ENCODE measurements around the gene STXBP5. TPM values are rescaled to one million over a fixed set of nuclear protein-coding genes. Genes with fewer than 3 reads are reported as not detected.

Gene STXBP5
- 10 to 100 TPM; 56.8 to 72.5 TPM for total RNA-seq

DNA sequence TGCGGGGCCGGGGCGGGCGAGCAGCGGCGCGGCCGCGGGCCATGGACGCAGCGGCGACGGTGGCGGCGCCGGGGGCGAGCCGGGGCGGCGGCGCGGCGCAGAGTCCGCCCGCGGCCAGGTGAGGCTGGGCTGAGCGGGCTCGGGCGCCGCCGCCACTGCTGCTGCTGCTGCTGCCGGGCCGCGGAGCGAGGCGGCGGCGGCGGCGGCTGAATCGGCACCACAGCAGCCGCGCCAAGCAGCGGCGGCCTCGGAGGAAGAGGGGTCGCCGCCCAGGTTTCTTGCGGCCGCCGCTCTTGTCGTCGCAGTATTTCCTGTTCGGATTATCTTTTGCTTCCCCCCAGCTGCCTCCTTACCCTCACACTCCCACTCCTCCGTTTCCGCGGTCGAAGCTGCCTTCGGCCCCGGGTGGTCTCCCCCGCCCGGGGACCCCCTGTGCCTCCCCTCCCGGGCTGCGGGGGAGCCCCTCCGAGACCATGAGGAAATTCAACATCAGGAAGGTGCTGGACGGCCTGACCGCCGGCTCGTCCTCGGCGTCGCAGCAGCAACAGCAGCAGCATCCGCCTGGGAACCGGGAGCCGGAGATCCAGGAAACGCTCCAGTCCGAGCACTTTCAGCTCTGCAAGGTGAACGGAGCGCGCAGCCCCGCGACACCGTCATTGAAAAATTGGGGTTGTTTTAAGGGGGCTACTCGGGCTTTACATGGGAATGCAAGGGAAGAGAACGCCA lies at the start of gene STXBP5:
Gene STXBP5 (plus strand): TSS at position 358 of the 726 bp plus-strand sequence. CDS start 116 bp downstream, at position 474.
- Mint-ChIP-seq H3K9me3 (no peaks in the 10 kb centered on the region), H3K4me3 (peak within 1 kb of the TSS; percentile 99), H3K4me1 (ENCODE audit: low read depth in 2 of 2) (peaks cover 33 to 45% of the 10 kb centered on the region in 2 donors), H3K36me3 (peaks cover 6% of the 10 kb centered on the region), H3K27ac (peak within 1 kb of the TSS; percentile 95), H3K27me3 (no peaks in the 10 kb centered on the region)
- DNase-seq (ENCODE audit: low spot score) (peak; percentile 79), ATAC-seq (peak; percentile 47 to 52)

- no peaks in the 10 kb centered on the region for H3K9me3 Mint-ChIP-seq
- DNase-seq (ENCODE audit: low spot score) (no peak), ATAC-seq (no peak)
- no peaks in the 10 kb centered on the region for H3K4me1 Mint-ChIP-seq (ENCODE audit: low read depth in 2 of 2)
- peaks cover 6% of the 10 kb centered on the region for H3K36me3 Mint-ChIP-seq
- H3K27me3 Mint-ChIP-seq: peaks cover 28 to 62% of the 10 kb centered on the region in 2 donors
- no peak overlapping the region for H3K27ac Mint-ChIP-seq
- H3K4me3 Mint-ChIP-seq: no peak overlapping the region
These were observed 49.8 kb upstream of the STXBP5 start for GRCh38 chr6:147154454-147154853.

- no peaks in the 10 kb centered on the region for H3K4me1 Mint-ChIP-seq (ENCODE audit: low read depth in 2 of 2)
- H3K27ac Mint-ChIP-seq: no peak overlapping the region
- ATAC-seq: no peak
These were observed 48.0 kb upstream of the STXBP5 start for GRCh38 chr6:147156218-147156617.

GRCh38 chr6:147156799-147157382 lies 47.3 kb upstream of the STXBP5 start:
- no peak overlapping the region for H3K4me3 Mint-ChIP-seq
- ATAC-seq: no peak
- no peak for DNase-seq (ENCODE audit: low spot score)
- H3K36me3 Mint-ChIP-seq: no peaks in the 10 kb centered on the region
- H3K4me1 Mint-ChIP-seq (ENCODE audit: low read depth in 2 of 2): no peaks in the 10 kb centered on the region
- peaks cover 32 to 65% of the 10 kb centered on the region in 2 donors for H3K27me3 Mint-ChIP-seq
- H3K9me3 Mint-ChIP-seq: no peaks in the 10 kb centered on the region
- no peak overlapping the region for H3K27ac Mint-ChIP-seq

More at GRCh38 chr6:147156218-147156617, 48.0 kb upstream of the STXBP5 start:
- Mint-ChIP-seq H3K36me3 (peaks cover 2% of the 10 kb centered on the region), H3K27me3 (peaks cover 31 to 61% of the 10 kb centered on the region in 2 donors), H3K9me3 (no peaks in the 10 kb centered on the region), H3K4me3 (no peak overlapping the region)
- no peak for DNase-seq (ENCODE audit: low spot score)

DNA sequence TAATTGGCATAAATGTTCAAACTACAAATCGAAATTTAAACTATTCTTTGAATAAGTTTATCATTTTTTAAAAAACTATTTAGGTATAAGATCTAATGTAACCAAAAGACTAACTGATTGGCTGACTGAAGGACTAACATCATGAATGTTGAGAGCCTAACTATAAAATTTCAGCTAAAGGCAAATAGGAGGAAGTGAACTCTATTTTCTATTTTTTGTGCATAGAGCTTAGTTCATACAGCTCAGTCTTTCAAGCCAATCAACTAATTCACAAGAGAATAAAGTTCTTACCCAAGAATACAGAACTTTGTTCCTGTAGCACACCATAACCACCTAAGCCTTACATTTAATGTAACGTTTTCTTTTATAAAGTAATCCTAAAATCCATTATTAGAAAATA lies 46.3 kb upstream of the STXBP5 start:
- no peaks in the 10 kb centered on the region for H3K4me1 Mint-ChIP-seq (ENCODE audit: low read depth in 2 of 2)
- no peaks in the 10 kb centered on the region for H3K36me3 Mint-ChIP-seq
- no peak overlapping the region for H3K27ac Mint-ChIP-seq
- ATAC-seq: no peak
- no peaks in the 10 kb centered on the region for H3K9me3 Mint-ChIP-seq
- H3K4me3 Mint-ChIP-seq: no peak overlapping the region
- DNase-seq (ENCODE audit: low spot score): no peak
- H3K27me3 Mint-ChIP-seq: peaks cover 25 to 57% of the 10 kb centered on the region in 2 donors

GRCh38 chr6:147158881-147159280 lies 45.3 kb upstream of the STXBP5 start:
- H3K9me3 Mint-ChIP-seq: peaks cover 3% of the 10 kb centered on the region
- no peaks in the 10 kb centered on the region for H3K36me3 Mint-ChIP-seq
- H3K27me3 Mint-ChIP-seq: peaks cover 20 to 48% of the 10 kb centered on the region in 2 donors
- H3K4me3 Mint-ChIP-seq: no peak overlapping the region
- H3K4me1 Mint-ChIP-seq (ENCODE audit: low read depth in 2 of 2): no peaks in the 10 kb centered on the region
- no peak for DNase-seq (ENCODE audit: low spot score)
- ATAC-seq: no peak
- H3K27ac Mint-ChIP-seq: no peak overlapping the region

DNA sequence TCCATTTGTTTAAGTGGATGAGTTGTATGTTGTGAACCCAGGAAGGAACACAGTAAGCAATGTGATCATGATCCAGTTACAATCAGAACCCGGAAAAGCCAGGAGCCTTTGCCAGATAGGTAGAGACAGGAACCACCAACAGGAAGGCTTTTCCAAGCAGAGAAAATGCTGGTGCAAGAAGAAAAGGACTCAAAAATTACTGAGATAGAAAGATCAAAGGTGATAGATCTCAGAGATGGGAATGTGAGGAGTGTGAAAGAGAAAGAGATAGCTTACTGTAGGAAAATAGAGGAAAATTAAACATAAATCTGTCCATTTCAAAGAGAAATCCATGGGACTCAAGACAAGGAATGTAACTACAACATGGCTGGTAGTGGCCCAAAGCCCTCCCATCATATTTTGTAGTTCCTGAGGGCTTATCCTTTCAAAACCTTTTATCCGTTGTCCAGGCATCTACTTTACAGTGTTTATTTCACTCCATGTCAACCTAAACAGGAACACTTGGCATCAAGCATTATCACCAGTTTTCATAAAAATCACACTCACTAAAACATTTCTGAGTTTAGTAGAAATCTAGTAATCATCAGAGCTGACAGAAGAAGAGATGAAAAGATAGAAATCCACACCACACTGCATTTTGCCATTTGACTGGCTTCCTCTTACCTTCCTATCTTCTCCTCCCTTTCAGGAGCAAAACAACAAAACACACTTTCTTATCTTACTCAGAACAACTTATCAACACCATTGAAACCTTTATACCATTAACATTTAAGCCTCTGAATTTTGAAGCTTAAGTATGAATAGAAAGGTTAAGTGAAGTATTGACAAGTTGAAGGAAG lies 44.5 kb upstream of the STXBP5 start:
- DNase-seq (ENCODE audit: low spot score): no peak
- no peaks in the 10 kb centered on the region for H3K4me1 Mint-ChIP-seq (ENCODE audit: low read depth in 2 of 2)

DNA sequence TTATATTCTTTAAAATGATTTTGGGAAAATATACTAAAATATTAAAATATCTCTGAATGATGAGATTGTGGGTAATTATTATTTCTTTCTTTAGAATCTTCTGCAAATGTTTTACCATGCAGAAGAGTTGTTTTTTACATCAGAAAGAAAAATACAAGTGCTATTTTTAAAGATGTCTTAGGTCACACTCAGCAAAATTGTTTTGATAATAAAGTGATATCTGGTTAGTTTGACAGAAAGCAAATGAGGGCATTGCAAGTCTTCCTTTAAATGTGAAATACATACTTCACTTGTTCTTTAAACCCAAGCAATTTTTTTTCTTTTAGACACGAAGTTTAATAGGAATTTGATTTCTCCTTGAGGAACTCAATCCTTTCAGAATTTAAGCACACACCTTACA lies 43.6 kb upstream of the STXBP5 start:
- ATAC-seq (no peak), DNase-seq (ENCODE audit: low spot score) (no peak)
- H3K27me3 Mint-ChIP-seq: peaks cover 18 to 47% of the 10 kb centered on the region in 2 donors
- H3K36me3 Mint-ChIP-seq: no peaks in the 10 kb centered on the region
- no peak overlapping the region for H3K4me3 Mint-ChIP-seq
- H3K9me3 Mint-ChIP-seq: peaks cover 5% of the 10 kb centered on the region
- H3K27ac Mint-ChIP-seq: no peak overlapping the region
- no peaks in the 10 kb centered on the region for H3K4me1 Mint-ChIP-seq (ENCODE audit: low read depth in 2 of 2)

More for the DNA sequence above, 44.5 kb upstream of the STXBP5 start:
- ATAC-seq: no peak
- Mint-ChIP-seq H3K27ac (no peak overlapping the region), H3K9me3 (peaks cover 5% of the 10 kb centered on the region), H3K4me3 (no peak overlapping the region), H3K36me3 (no peaks in the 10 kb centered on the region), H3K27me3 (peaks cover 18 to 48% of the 10 kb centered on the region in 2 donors)

DNA sequence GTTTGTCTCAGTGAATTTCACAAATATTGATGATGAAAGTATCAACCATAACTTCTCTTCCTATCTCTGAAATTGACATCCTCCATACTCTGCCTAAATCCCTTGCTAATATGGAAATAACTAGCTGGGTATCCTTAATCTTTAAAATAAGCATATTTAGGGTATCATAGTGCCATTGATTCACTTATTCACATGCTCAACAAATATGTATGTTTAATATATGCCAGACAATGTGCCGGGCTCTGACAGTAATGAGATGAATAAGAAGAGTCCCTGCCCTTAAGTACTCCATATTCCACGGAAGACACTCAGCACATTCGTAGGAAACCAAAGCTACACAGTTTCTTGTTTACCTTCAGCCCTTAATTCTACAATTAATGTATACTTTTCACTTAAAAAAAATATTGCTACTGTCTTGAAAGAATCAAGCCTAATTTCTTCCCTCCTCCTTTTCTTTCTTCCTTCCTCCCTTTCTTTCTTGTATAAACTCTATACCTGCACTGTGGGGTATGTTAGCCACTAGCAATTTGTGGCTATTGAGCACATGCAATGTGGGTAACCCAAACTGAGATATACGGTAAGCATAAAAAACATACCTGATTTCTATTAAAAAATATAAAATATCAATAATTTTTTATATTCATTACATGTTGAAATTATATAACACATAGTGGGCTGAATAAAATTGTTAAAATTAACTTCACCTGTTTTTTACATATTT lies 42.8 kb upstream of the STXBP5 start:
- H3K27me3 Mint-ChIP-seq: peaks cover 14 to 38% of the 10 kb centered on the region in 2 donors
- H3K36me3 Mint-ChIP-seq: no peaks in the 10 kb centered on the region
- H3K4me1 Mint-ChIP-seq (ENCODE audit: low read depth in 2 of 2): no peaks in the 10 kb centered on the region
- ATAC-seq: no peak
- no peak for DNase-seq (ENCODE audit: low spot score)
- peaks cover 5% of the 10 kb centered on the region for H3K9me3 Mint-ChIP-seq
- H3K4me3 Mint-ChIP-seq: no peak overlapping the region
- H3K27ac Mint-ChIP-seq: no peak overlapping the region

DNA sequence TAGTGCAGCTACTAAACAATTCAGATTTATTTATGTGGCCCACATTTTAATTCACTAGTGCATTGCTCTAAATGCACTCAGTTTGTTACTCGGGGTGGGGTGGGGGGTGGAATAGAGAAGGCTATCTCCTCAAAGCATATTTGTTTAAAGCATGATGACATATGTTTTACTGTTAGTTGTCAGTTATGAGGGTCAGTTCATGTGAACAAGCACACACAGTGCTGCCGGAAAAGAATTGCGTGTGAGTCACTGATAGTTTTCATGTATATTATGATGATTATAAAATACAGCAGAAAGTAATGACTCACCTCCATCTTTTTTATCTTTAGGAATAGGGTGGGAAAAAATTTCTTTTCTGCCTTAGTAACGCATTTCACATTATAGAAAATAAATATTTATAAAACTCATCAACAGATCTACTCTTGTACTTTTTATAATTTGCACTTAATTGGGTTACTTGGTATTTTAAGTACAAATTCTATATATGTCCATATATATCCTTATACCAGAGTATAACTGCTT lies 42.2 kb upstream of the STXBP5 start:
- H3K4me3 Mint-ChIP-seq: no peak overlapping the region
- DNase-seq (ENCODE audit: low spot score) (no peak), ATAC-seq (no peak)
- H3K36me3 Mint-ChIP-seq: no peaks in the 10 kb centered on the region
- H3K9me3 Mint-ChIP-seq: peaks cover 5% of the 10 kb centered on the region
- H3K27me3 Mint-ChIP-seq: peaks cover 9 to 32% of the 10 kb centered on the region in 2 donors
- H3K27ac Mint-ChIP-seq: no peak overlapping the region
- H3K4me1 Mint-ChIP-seq (ENCODE audit: low read depth in 2 of 2): no peaks in the 10 kb centered on the region

GRCh38 chr6:147164761-147165160 lies 39.5 kb upstream of the STXBP5 start:
- no peak overlapping the region for H3K27ac Mint-ChIP-seq
- peaks cover 5 to 16% of the 10 kb centered on the region in 2 donors for H3K27me3 Mint-ChIP-seq
- H3K36me3 Mint-ChIP-seq: no peaks in the 10 kb centered on the region
- no peaks in the 10 kb centered on the region for H3K4me1 Mint-ChIP-seq (ENCODE audit: low read depth in 2 of 2)
- ATAC-seq: no peak
- H3K4me3 Mint-ChIP-seq: no peak overlapping the region
- DNase-seq (ENCODE audit: low spot score): no peak
- peaks cover 5% of the 10 kb centered on the region for H3K9me3 Mint-ChIP-seq

GRCh38 chr6:147166360-147166944 lies 37.8 kb upstream of the STXBP5 start:
- Mint-ChIP-seq H3K9me3 (peaks cover 5% of the 10 kb centered on the region), H3K4me3 (no peak overlapping the region), H3K27ac (no peak overlapping the region), H3K27me3 (peaks cover 0 to 5% of the 10 kb centered on the region in 2 donors), H3K4me1 (ENCODE audit: low read depth in 2 of 2) (no peaks in the 10 kb centered on the region), H3K36me3 (no peaks in the 10 kb centered on the region)
- no peak for ATAC-seq
- DNase-seq (ENCODE audit: low spot score): no peak

DNA sequence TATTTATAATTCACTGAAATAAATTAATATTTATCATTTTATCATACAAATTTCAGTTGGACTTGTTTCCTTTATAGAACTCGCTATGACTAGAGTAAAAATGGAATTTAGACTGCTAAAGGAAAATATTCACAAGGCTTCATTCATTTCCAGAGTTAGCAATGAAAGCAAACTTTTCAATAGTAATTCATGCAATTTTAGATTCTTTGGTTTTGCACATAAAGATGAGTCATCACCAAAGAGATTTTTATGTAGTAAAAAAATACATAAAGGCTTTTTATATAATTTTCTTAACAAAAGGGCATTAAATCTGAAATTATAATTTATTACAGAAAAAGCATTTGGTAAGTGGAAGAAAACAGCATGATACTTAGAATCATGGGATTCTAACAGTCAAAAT lies 37.2 kb upstream of the STXBP5 start:
- ATAC-seq: no peak
- Mint-ChIP-seq H3K4me3 (no peak overlapping the region), H3K36me3 (no peaks in the 10 kb centered on the region), H3K27ac (no peak overlapping the region), H3K4me1 (ENCODE audit: low read depth in 2 of 2) (no peaks in the 10 kb centered on the region), H3K27me3 (no peaks in the 10 kb centered on the region), H3K9me3 (peaks cover 5% of the 10 kb centered on the region)
- DNase-seq (ENCODE audit: low spot score): no peak

Data from natural killer cell treated with Interleukin-12 subunit alpha and Interleukin-12 subunit beta and Interleukin-15 and Interleukin-18, amount 100 ng/mL, for 72 hours (primary cell).